SK-N-SH treated with all-trans-retinoic acid at 6 μM for 48 hours (cell line): Measurements from ENCODE around the gene AP1S1.

Source experiments
- PATZ1 ChIP-seq: fragments of 250-450 bp; sonication (Bioruptor Pico); IDR thresholded peaks from 2 replicates; pipeline ENCODE4 v1.8.0; 2020; ENCODE audit warnings: mild to moderate bottlenecking, moderate library complexity, borderline replicate concordance
- ZFP30 ChIP-seq: fragments of 450-650 bp; formaldehyde crosslinking; IDR thresholded peaks from 2 replicates; pipeline ENCODE4 v1.5.0; 2022; ENCODE audit warnings: mild to moderate bottlenecking, moderate library complexity
- ZNF8 ChIP-seq: fragments of 450-650 bp; formaldehyde crosslinking; IDR thresholded peaks from 2 replicates; pipeline ENCODE4 v1.5.0; 2020; ENCODE audit warnings: mild to moderate bottlenecking, moderate library complexity

DNA sequence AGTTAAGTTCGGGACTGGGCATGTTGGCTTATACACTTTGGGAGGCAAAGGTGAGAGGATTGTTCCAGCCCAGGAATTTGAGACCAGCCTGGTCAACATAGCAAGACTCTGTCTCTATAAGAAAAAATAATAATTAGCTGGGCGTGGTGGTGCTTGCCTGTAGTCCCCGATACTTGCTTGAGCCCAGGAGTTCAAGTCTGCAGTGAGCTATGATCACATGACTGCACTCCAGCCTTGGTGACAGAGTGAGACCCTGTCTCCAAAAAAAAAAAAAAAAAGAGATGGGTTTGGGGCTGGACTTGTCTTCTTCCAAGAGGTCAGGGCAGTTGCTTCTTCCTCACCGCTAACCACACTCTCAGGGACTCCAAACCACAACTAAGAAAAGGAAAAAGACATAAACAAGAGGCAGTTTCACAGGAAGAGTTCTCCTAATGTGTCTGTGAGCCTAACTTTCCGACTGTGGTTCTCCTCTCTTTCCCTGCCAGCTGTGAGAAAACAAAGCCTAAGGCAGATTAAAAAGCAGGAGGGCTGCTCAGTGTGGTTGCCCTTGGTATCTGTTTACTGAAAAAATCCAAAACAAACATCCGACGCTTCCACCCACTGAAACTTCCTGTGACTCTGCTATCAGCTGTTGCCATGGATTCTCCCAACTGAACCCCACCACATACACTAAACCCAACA lies 29.8 kb upstream of the AP1S1 start:
- TF ChIP-seq ZFP30 (no peak), PATZ1 (no peak), ZNF8 (CRISPR knock-in tag) (no peak)
